Thoracic aorta (tissue), 2 donors: Measurements from ENCODE around the gene KLHL29. TPM values are rescaled to one million over a fixed set of nuclear protein-coding genes. Genes with fewer than 3 reads are reported as not detected.

ENCODE experiments used
- ATAC-seq: fragments of 150-250 bp; one replicate; pipeline ENCODE4 v1.8.0; 2017; ENCODE audit warnings: low read depth; ENCODE audit not compliant: insufficient number of reproducible peaks, low FRiP score
- DNase-seq: peaks from one replicate; pipeline ENCODE4 v3.0.0-alpha.2; 2020; ENCODE audit warnings: low spot score
- H3K27ac ChIP-seq, 2 donors: fragments of 200-600 bp; sonication (generic); 1 replicate in 1 of 2; 2 replicates in 1 of 2; pipeline ENCODE4 v1.5.1; 2016; ENCODE audit warnings: mild to moderate bottlenecking in 2 of 2, moderate library complexity in 2 of 2
- H3K27me3 ChIP-seq: fragments of 200-600 bp; sonication (generic); replicated peaks from 2 replicates; pipeline ENCODE4 v1.6.0; 2016; ENCODE audit warnings: mild to moderate bottlenecking; ENCODE audit not compliant: insufficient read depth
- H3K36me3 ChIP-seq: fragments of 200-600 bp; sonication (generic); one replicate; pipeline ENCODE4 v1.5.1; 2016
- H3K4me1 ChIP-seq, 2 donors: fragments of 200-600 bp; sonication (generic); 1 replicate in 1 of 2; 2 replicates in 1 of 2; pipeline versions ENCODE4 v1.5.1 to v1.6.0; 2016; ENCODE audit warnings: low read depth in 2 of 2, mild to moderate bottlenecking in 1 of 2; ENCODE audit not compliant: control insufficient read depth in 1 of 2
- H3K4me3 ChIP-seq: fragments of 200-600 bp; sonication (generic); 2 replicates; pipeline ENCODE4 v1.5.1; 2016; ENCODE audit warnings: mild to moderate bottlenecking
- H3K9me3 ChIP-seq: fragments of 200-600 bp; sonication (generic); 2 replicates; pipeline ENCODE4 v1.5.1; 2016
- total RNA-seq, 2 donors: library from RNA; depleted of rRNA; stranded (reverse); fragments of >200 nt; gene quantifications; one replicate each; pipeline versions ENCODE4 v1.1.0 to v1.2.3, GENCODE V29; 2016
- TF ChIP-seq, protein P1 (sequence below): fragments of 200-600 bp; sonication (generic); IDR thresholded peaks from one replicate; pipeline ENCODE4 v1.5.1; 2019; ENCODE audit warnings: antibody characterized with exemption

Gene KLHL29
- total RNA-seq, 2 donors from 2014 or later = 18.5 to 24.4 TPM

DNA sequence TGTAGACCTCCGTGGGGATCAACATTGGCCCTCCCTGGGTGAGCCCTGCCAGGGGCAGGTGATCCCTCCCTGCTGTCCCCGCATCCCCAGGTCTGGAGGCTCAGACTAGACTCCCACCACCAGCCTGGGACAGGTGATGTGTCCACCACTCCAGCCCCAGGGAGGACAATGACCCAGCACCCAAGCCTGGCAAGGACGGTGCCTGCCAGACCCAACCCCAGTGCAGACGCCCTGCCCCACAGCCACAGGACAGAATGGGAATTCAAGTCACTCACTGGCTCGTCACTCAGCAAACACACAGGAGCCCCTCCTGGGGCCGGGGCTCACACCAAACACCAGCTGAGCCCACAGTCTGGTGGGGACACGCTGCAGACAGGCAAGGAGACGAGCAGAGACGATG is 302.2 kb downstream of the KLHL29 start:
- DNase-seq (no peak), ATAC-seq (no peak)
- no peaks in the 10 kb centered on the region for H3K27me3 ChIP-seq
- H3K4me1 ChIP-seq = peaks cover 0 to 9% of the 10 kb centered on the region in 2 donors
- no peak overlapping the region for H3K4me3 ChIP-seq
- H3K27ac ChIP-seq = no peak overlapping the region
- TF ChIP-seq, protein P1, sequence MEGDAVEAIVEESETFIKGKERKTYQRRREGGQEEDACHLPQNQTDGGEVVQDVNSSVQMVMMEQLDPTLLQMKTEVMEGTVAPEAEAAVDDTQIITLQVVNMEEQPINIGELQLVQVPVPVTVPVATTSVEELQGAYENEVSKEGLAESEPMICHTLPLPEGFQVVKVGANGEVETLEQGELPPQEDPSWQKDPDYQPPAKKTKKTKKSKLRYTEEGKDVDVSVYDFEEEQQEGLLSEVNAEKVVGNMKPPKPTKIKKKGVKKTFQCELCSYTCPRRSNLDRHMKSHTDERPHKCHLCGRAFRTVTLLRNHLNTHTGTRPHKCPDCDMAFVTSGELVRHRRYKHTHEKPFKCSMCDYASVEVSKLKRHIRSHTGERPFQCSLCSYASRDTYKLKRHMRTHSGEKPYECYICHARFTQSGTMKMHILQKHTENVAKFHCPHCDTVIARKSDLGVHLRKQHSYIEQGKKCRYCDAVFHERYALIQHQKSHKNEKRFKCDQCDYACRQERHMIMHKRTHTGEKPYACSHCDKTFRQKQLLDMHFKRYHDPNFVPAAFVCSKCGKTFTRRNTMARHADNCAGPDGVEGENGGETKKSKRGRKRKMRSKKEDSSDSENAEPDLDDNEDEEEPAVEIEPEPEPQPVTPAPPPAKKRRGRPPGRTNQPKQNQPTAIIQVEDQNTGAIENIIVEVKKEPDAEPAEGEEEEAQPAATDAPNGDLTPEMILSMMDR = no peak
- H3K9me3 ChIP-seq = no peaks in the 10 kb centered on the region
- no peaks in the 10 kb centered on the region for H3K36me3 ChIP-seq

DNA sequence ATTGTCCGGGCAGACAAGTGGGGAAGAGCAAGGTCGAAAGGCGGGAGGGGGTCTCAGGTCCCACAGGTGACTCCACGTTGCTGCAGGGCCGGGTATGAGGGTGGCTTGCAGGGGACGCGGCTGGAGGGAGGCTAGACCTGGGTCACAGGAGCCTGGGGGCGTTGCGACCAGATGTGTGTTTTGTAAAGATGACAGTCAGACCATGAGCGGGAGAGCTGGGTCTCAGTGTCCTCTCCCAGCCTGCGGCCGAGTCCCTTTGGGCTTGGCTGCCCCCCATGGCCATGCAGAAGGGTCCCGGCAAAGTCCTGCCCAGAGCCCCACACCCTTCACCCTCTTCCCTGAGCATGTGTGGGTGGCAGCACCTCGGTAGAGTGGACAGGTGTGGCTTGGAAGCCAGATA is 302.7 kb downstream of the KLHL29 start:
- Histone ChIP-seq H3K27ac (no peak overlapping the region), H3K36me3 (no peaks in the 10 kb centered on the region), H3K4me3 (no peak overlapping the region), H3K4me1 (peaks cover 0 to 9% of the 10 kb centered on the region in 2 donors), H3K27me3 (no peaks in the 10 kb centered on the region), H3K9me3 (no peaks in the 10 kb centered on the region)
- TF ChIP-seq, protein P1 = no peak
- ATAC-seq (no peak), DNase-seq (no peak)

- no peak for ATAC-seq
- Histone ChIP-seq H3K4me1 (peaks cover 0 to 9% of the 10 kb centered on the region in 2 donors), H3K36me3 (peaks cover 3% of the 10 kb centered on the region), H3K4me3 (no peak overlapping the region), H3K27me3 (no peaks in the 10 kb centered on the region), H3K9me3 (no peaks in the 10 kb centered on the region), H3K27ac (no peak overlapping the region)
- DNase-seq = no peak
- TF ChIP-seq, protein P1 = no peak
These were observed 303.6 kb downstream of the KLHL29 start for GRCh38 chr2:23688486-23689130.

GRCh38 chr2:23689131-23689700 is 304.2 kb downstream of the KLHL29 start:
- DNase-seq (no peak), ATAC-seq (no peak)
- peaks cover 0 to 9% of the 10 kb centered on the region in 2 donors for H3K4me1 ChIP-seq
- no peak overlapping the region for H3K4me3 ChIP-seq
- H3K27me3 ChIP-seq = no peaks in the 10 kb centered on the region
- H3K9me3 ChIP-seq = no peaks in the 10 kb centered on the region
- H3K36me3 ChIP-seq = peaks cover 5% of the 10 kb centered on the region
- TF ChIP-seq, protein P1 = no peak
- no peak overlapping the region for H3K27ac ChIP-seq

DNA sequence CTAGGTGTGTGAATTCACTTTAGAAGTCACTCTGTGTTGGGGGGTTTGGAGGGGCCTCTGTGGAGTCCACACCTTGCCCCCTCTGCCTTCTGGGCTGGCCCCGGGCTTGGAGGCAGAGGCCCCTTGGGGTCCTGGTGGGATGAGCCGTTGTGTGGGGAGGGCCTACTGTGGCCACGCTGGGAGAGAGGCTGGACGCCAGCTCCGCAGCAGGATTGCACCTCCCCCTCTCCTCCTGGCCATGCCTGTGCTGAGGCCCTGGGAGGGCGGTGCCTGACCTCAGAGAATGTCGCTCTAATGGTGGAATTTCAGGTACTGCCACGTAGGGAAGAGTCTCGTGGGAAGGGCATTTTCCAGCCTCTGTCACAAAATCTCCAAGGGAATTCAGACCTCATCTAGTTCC is 304.9 kb downstream of the KLHL29 start:
- no peak overlapping the region for H3K4me3 ChIP-seq
- ATAC-seq (no peak), DNase-seq (no peak)
- H3K27me3 ChIP-seq = no peaks in the 10 kb centered on the region
- no peak overlapping the region for H3K27ac ChIP-seq
- H3K36me3 ChIP-seq = peaks cover 5% of the 10 kb centered on the region
- TF ChIP-seq, protein P1 = no peak
- no peaks in the 10 kb centered on the region for H3K9me3 ChIP-seq
- H3K4me1 ChIP-seq = peaks cover 0 to 8% of the 10 kb centered on the region in 2 donors
